Measurements from ENCODE around the gene DDX6. TPM values are rescaled to one million over a fixed set of nuclear protein-coding genes. Genes with fewer than 3 reads are reported as not detected.

Gene DDX6
- total and polyA plus RNA-seq, 2 of the 8 experiments (the other 6 are each of a cell fraction or from before 2014, with no cell fraction given) = 29.8 to 181 TPM

Small RNAs within 50 kb of the gene (small RNA-seq; reads per million reads assigned to genes)
- gene AP004609.2 (ENCODE audit: insufficient read depth) (not detected), gene RF00019 (ENCODE audit: insufficient read depth) (not detected), gene RNU6-376P (ENCODE audit: insufficient read depth) (not detected)

Other genes starting within 250 kb of the DDX6 start
- 11.2 and 11.5 TPM in 2 replicates for gene IFT46, start 225.2 kb downstream of the DDX6 start, total RNA-seq (2021; fragmentation: NEBNext Ultra II Directional; extraction: Animal tissue kit (Norgen Biotek cat#: 25700))
- 10.3 and 12.3 TPM in 2 replicates for gene IFT46, start 225.2 kb downstream of the DDX6 start, polyA plus RNA-seq (2011; rRNA removed)
- gene ARCN1, start 218.8 kb downstream of the DDX6 start, total RNA-seq (2021; fragmentation: NEBNext Ultra II Directional; extraction: Animal tissue kit (Norgen Biotek cat#: 25700)) = 132 and 137 TPM in 2 replicates
- gene ARCN1, start 218.8 kb downstream of the DDX6 start, polyA plus RNA-seq (2011; rRNA removed) = 82.1 and 146 TPM in 2 replicates
- 74.8 and 74.9 TPM in 2 replicates for gene PHLDB1, start 183.5 kb downstream of the DDX6 start, total RNA-seq (2021; fragmentation: NEBNext Ultra II Directional; extraction: Animal tissue kit (Norgen Biotek cat#: 25700))
- gene PHLDB1, start 183.5 kb downstream of the DDX6 start, polyA plus RNA-seq (2011; rRNA removed) = 53.9 and 70.6 TPM in 2 replicates
- gene TREH, start 111.5 kb downstream of the DDX6 start, total RNA-seq (2021; fragmentation: NEBNext Ultra II Directional; extraction: Animal tissue kit (Norgen Biotek cat#: 25700)) = not detected in 2 replicates
- gene TREH, start 111.5 kb downstream of the DDX6 start, polyA plus RNA-seq (2011; rRNA removed) = 0.03 TPM in 1 of 2 replicates, not detected in the other
- gene CXCR5, start 92.7 kb upstream of the DDX6 start, total RNA-seq (2021; fragmentation: NEBNext Ultra II Directional; extraction: Animal tissue kit (Norgen Biotek cat#: 25700)) = not detected in 2 replicates
- not detected in 2 replicates for gene CXCR5, start 92.7 kb upstream of the DDX6 start, polyA plus RNA-seq (2011; rRNA removed)
- 57.8 and 58.2 TPM in 2 replicates for gene BCL9L, start 134.8 kb upstream of the DDX6 start, total RNA-seq (2021; fragmentation: NEBNext Ultra II Directional; extraction: Animal tissue kit (Norgen Biotek cat#: 25700))
- gene BCL9L, start 134.8 kb upstream of the DDX6 start, polyA plus RNA-seq (2011; rRNA removed) = 6.2 and 15.7 TPM in 2 replicates
- not detected in 2 replicates for gene UPK2, start 165.1 kb upstream of the DDX6 start, total RNA-seq (2021; fragmentation: NEBNext Ultra II Directional; extraction: Animal tissue kit (Norgen Biotek cat#: 25700))
- gene UPK2, start 165.1 kb upstream of the DDX6 start, polyA plus RNA-seq (2011; rRNA removed) = 0.76 and 1.8 TPM in 2 replicates
- not detected in 2 replicates for gene FOXR1, start 180.6 kb upstream of the DDX6 start, total RNA-seq (2021; fragmentation: NEBNext Ultra II Directional; extraction: Animal tissue kit (Norgen Biotek cat#: 25700))
- gene FOXR1, start 180.6 kb upstream of the DDX6 start, polyA plus RNA-seq (2011; rRNA removed) = not detected in 2 replicates
- gene CENATAC, start 207.0 kb upstream of the DDX6 start, total RNA-seq (2021; fragmentation: NEBNext Ultra II Directional; extraction: Animal tissue kit (Norgen Biotek cat#: 25700)) = 33.1 and 36.4 TPM in 2 replicates
- gene CENATAC, start 207.0 kb upstream of the DDX6 start, polyA plus RNA-seq (2011; rRNA removed) = 20.1 and 22.7 TPM in 2 replicates
- gene RPS25, start 227.2 kb upstream of the DDX6 start, total RNA-seq (2021; fragmentation: NEBNext Ultra II Directional; extraction: Animal tissue kit (Norgen Biotek cat#: 25700)) = 1,525 and 1,551 TPM in 2 replicates
- 949 and 1,643 TPM in 2 replicates for gene RPS25, start 227.2 kb upstream of the DDX6 start, polyA plus RNA-seq (2011; rRNA removed)
- gene TRAPPC4, start 227.6 kb upstream of the DDX6 start, total RNA-seq (2021; fragmentation: NEBNext Ultra II Directional; extraction: Animal tissue kit (Norgen Biotek cat#: 25700)) = 88.6 and 94.3 TPM in 2 replicates
- 223 and 240 TPM in 2 replicates for gene TRAPPC4, start 227.6 kb upstream of the DDX6 start, polyA plus RNA-seq (2011; rRNA removed)
- 29.0 and 35.1 TPM in 2 replicates for gene SLC37A4, start 239.7 kb upstream of the DDX6 start, total RNA-seq (2021; fragmentation: NEBNext Ultra II Directional; extraction: Animal tissue kit (Norgen Biotek cat#: 25700))
- 91.9 and 101 TPM in 2 replicates for gene SLC37A4, start 239.7 kb upstream of the DDX6 start, polyA plus RNA-seq (2011; rRNA removed)